H1 (cell line): ENCODE results near the gene TBC1D4. TPM values are rescaled to one million over a fixed set of nuclear protein-coding genes. Genes with fewer than 3 reads are reported as not detected.

Experiments used
- CTCF ChIA-PET: fragments of 300-600 bp; sonication (Branson Sonifier 250); formaldehyde crosslinking; loops from one replicate; lab custom pipeline; 2021; ENCODE audit not compliant: partially characterized antibody; lab: Charles Lee
- POLR2A ChIA-PET: fragments of 300-600 bp; sonication (Branson Sonifier 250); formaldehyde crosslinking; loops from one replicate; lab custom pipeline; 2021; ENCODE audit warnings: inconsistent platforms; ENCODE audit not compliant: partially characterized antibody; lab: Charles Lee
- DNase-seq, 2 experiments: peaks; one replicate each; pipeline versions ENCODE4 v3.0.0 to v3.0.0-alpha.2; 2010 to 2022; ENCODE audit warnings: low spot score in 2 of 2, low read depth in 1 of 2, mixed read lengths in 1 of 2
- FAIRE-seq: peaks from 2 replicates; lab custom pipeline; 2011; peaks lifted over from hg19 to GRCh38; lab: Jason Lieb, UNC
- H2AFZ ChIP-seq: 2 replicates; pipeline ENCODE4 v1.8.1; 2012; ENCODE audit warnings: low read length, inconsistent platforms
- H2AK5ac ChIP-seq: 2 replicates; pipeline ENCODE4 v1.6.1; 2013; ENCODE audit warnings: low read depth, low read length
- H2BK120ac ChIP-seq: replicated peaks from 2 replicates; pipeline ENCODE3; 2013; ENCODE audit warnings: low read depth, low read length, inconsistent platforms
- H2BK12ac ChIP-seq: 2 replicates; pipeline ENCODE4 v1.6.1; 2013; ENCODE audit warnings: low read depth, low read length
- H2BK15ac ChIP-seq: 2 replicates; pipeline ENCODE4 v1.6.1; 2013; ENCODE audit warnings: low read length
- H2BK20ac ChIP-seq: 2 replicates; pipeline ENCODE4 v1.6.1; 2013; ENCODE audit warnings: low read length
- H2BK5ac ChIP-seq: 2 replicates; pipeline ENCODE4 v1.6.1; 2013; ENCODE audit warnings: low read depth, low read length
- H3K14ac ChIP-seq: 2 replicates; pipeline ENCODE4 v1.6.1; 2013; ENCODE audit warnings: inconsistent platforms; ENCODE audit not compliant: insufficient read length
- H3K18ac ChIP-seq: 2 replicates; pipeline ENCODE4 v1.6.1; 2013; ENCODE audit warnings: low read length; ENCODE audit errors: extremely low read depth
- H3K23ac ChIP-seq: 2 replicates; pipeline ENCODE4 v1.6.1; 2013; ENCODE audit warnings: inconsistent platforms; ENCODE audit not compliant: insufficient read length
- H3K23me2 ChIP-seq: 2 replicates; pipeline ENCODE4 v1.6.1; 2013; ENCODE audit warnings: low read depth, low read length
- H3K27ac ChIP-seq: 2 replicates; pipeline ENCODE4 v1.6.1; 2011; ENCODE audit warnings: low read depth, low read length, inconsistent platforms
- H3K27me3 ChIP-seq, 4 experiments: replicated peaks in 1 of 4; 1 replicate in 1 of 4; 2 replicates in 3 of 4; pipeline versions ENCODE4 v1.6.1 to v1.8.1; 2011 to 2013; ENCODE audit warnings: low read length in 3 of 4, mild to moderate bottlenecking in 3 of 4, inconsistent platforms in 2 of 4, mixed read lengths in 2 of 4, moderate library complexity in 1 of 4; ENCODE audit not compliant: control insufficient read depth in 3 of 4, insufficient read depth in 3 of 4; ENCODE audit errors: extremely low read depth in 1 of 4
- H3K36me3 ChIP-seq, 4 experiments: 2 replicates each; pipeline versions ENCODE4 v1.6.1 to v1.8.1; 2011 to 2013; ENCODE audit warnings: mild to moderate bottlenecking in 4 of 4, low read length in 3 of 4, moderate library complexity in 2 of 4, control low read depth in 1 of 4, inconsistent platforms in 1 of 4; ENCODE audit not compliant: insufficient read depth in 4 of 4, control insufficient read depth in 2 of 4
- H3K4ac ChIP-seq: replicated peaks from 2 replicates; pipeline ENCODE3; 2013; ENCODE audit warnings: low read length, low read depth, mixed read lengths, inconsistent platforms; ENCODE audit not compliant: insufficient read length
- H3K4me1 ChIP-seq, 4 experiments: replicated peaks in 1 of 4; 1 replicate in 1 of 4; 2 replicates in 3 of 4; pipeline versions ENCODE4 v1.6.1 to v1.8.1; 2011 to 2013; ENCODE audit warnings: low read length in 3 of 4, inconsistent platforms in 2 of 4, mixed read lengths in 1 of 4; ENCODE audit not compliant: insufficient read depth in 4 of 4, control insufficient read depth in 3 of 4
- H3K4me2 ChIP-seq, 2 experiments: 2 replicates each; pipeline versions ENCODE4 v1.6.1 to v1.8.1; 2011 to 2013; ENCODE audit warnings: low read depth in 2 of 2, low read length in 2 of 2, control low read depth in 1 of 2, inconsistent platforms in 1 of 2, mild to moderate bottlenecking in 1 of 2; ENCODE audit not compliant: insufficient read depth in 1 of 2
- H3K4me3 ChIP-seq, 4 experiments: fragments of 200-600, 300-600 bp in 1 of 4; sonication (generic), shearing (Covaris generic), sonication (Bioruptor Twin) in 1 of 4; 2 replicates each; pipeline versions ENCODE4 v1.5.1 to v1.8.1; 2011 to 2016; ENCODE audit warnings: low read length in 4 of 4, low read depth in 3 of 4, control low read depth in 2 of 4, inconsistent platforms in 2 of 4, mild to moderate bottlenecking in 2 of 4, mixed read lengths in 1 of 4, moderate library complexity in 1 of 4; ENCODE audit not compliant: insufficient read depth in 2 of 4; ENCODE audit errors: extremely low read depth in 1 of 4
- H3K56ac ChIP-seq: replicated peaks from 2 replicates; pipeline ENCODE3; 2013; ENCODE audit warnings: low read depth, mild to moderate bottlenecking, mixed read lengths, low read length, inconsistent platforms; ENCODE audit not compliant: insufficient read length
- H3K79me1 ChIP-seq: 2 replicates; pipeline ENCODE4 v1.6.1; 2013; ENCODE audit warnings: low read depth, low read length, control low read depth
- H3K79me2 ChIP-seq, 2 experiments: 2 replicates each; pipeline versions ENCODE4 v1.6.1 to v1.8.1; 2012 to 2013; ENCODE audit warnings: low read length in 2 of 2, mild to moderate bottlenecking in 2 of 2, inconsistent platforms in 1 of 2; ENCODE audit not compliant: insufficient read depth in 2 of 2, control insufficient read depth in 1 of 2
- H3K9ac ChIP-seq, 4 experiments: replicated peaks in 1 of 4; 1 replicate in 1 of 4; 2 replicates in 3 of 4; pipeline versions ENCODE4 v1.6.1 to v1.8.1; 2011 to 2013; ENCODE audit warnings: low read depth in 3 of 4, low read length in 3 of 4, control low read depth in 2 of 4, mild to moderate bottlenecking in 2 of 4, moderate library complexity in 2 of 4, inconsistent platforms in 1 of 4; ENCODE audit errors: extremely low read depth in 1 of 4
- H3K9me3 ChIP-seq, 2 experiments: 2 replicates each; pipeline versions ENCODE4 v1.6.1 to v1.8.1; 2012 to 2013; ENCODE audit warnings: mild to moderate bottlenecking in 2 of 2, moderate library complexity in 2 of 2, control low read depth in 1 of 2, inconsistent platforms in 1 of 2, low read depth in 1 of 2, low read length in 1 of 2, mixed read lengths in 1 of 2; ENCODE audit not compliant: insufficient read depth in 2 of 2
- H4K20me1 ChIP-seq, 2 experiments: replicated peaks in 1 of 2; 2 replicates each; pipeline versions ENCODE3 to v1.8.1; 2011 to 2013; ENCODE audit warnings: inconsistent platforms in 2 of 2, low read length in 2 of 2, mild to moderate bottlenecking in 1 of 2; ENCODE audit not compliant: insufficient read depth in 2 of 2, control insufficient read depth in 1 of 2
- H4K5ac ChIP-seq: 2 replicates; pipeline ENCODE4 v1.6.1; 2013; ENCODE audit warnings: low read length, low read depth, mixed read lengths, inconsistent platforms; ENCODE audit not compliant: insufficient read length
- H4K8ac ChIP-seq: 2 replicates; pipeline ENCODE4 v1.8.0; 2013; ENCODE audit warnings: mild to moderate bottlenecking, moderate library complexity, low read length, inconsistent platforms; ENCODE audit not compliant: insufficient read depth; ENCODE audit errors: extremely low read depth
- H4K91ac ChIP-seq: replicated peaks from 2 replicates; pipeline ENCODE3; 2013; ENCODE audit warnings: low read length, mixed read lengths, inconsistent platforms; ENCODE audit not compliant: insufficient read length
- BACH1 ChIP-seq: IDR thresholded peaks from 2 replicates; pipeline ENCODE4 v1.6.1; 2012; ENCODE audit warnings: low read length, improper control_type of control experiment
- CEBPB ChIP-seq: IDR thresholded peaks from 2 replicates; pipeline ENCODE4 v1.6.1; 2012; ENCODE audit warnings: low read depth, low read length
- GABPA ChIP-seq: IDR thresholded peaks from 2 replicates; pipeline ENCODE4 v1.6.1; 2011; ENCODE audit warnings: mild to moderate bottlenecking, low read length, moderate library complexity, borderline replicate concordance; ENCODE audit not compliant: insufficient read depth
- POLR2A ChIP-seq, 2 experiments: IDR thresholded peaks; 1 replicate in 1 of 2; 2 replicates in 1 of 2; pipeline ENCODE4 v1.6.1; 2011; ENCODE audit warnings: low read depth in 2 of 2, low read length in 2 of 2, mild to moderate bottlenecking in 2 of 2; ENCODE audit errors: control extremely low read depth in 1 of 2
- RBBP5 ChIP-seq: IDR thresholded peaks from 2 replicates; pipeline ENCODE4 v1.7.1; 2012; ENCODE audit warnings: low read depth, mild to moderate bottlenecking, inconsistent platforms, low read length, moderate library complexity, borderline replicate concordance
- RXRA ChIP-seq: IDR thresholded peaks from 2 replicates; pipeline ENCODE4 v1.6.1; 2011; ENCODE audit warnings: low read depth, mild to moderate bottlenecking, low read length, moderate library complexity; ENCODE audit not compliant: insufficient read depth
- SIN3A ChIP-seq, 2 experiments: IDR thresholded peaks in 1 of 2; conservative IDR thresholded peaks in 1 of 2; 2 replicates each; pipeline ENCODE4 v1.6.1; 2011 to 2012; ENCODE audit warnings: low read length in 2 of 2, improper control_type of control experiment in 1 of 2, low read depth in 1 of 2, mild to moderate bottlenecking in 1 of 2
- SP1 ChIP-seq: IDR thresholded peaks from 2 replicates; pipeline ENCODE4 v1.6.1; 2011; ENCODE audit warnings: low read depth, low read length
- SP2 ChIP-seq: IDR thresholded peaks from 2 replicates; pipeline ENCODE4 v1.6.1; 2012; ENCODE audit warnings: mild to moderate bottlenecking, low read length, inconsistent platforms
- SP4 ChIP-seq: IDR thresholded peaks from 2 replicates; pipeline ENCODE4 v1.6.1; 2012; ENCODE audit warnings: low read length, inconsistent platforms
- SUZ12 ChIP-seq: fragments of 200-600 bp; sonication (generic); IDR thresholded peaks from 2 replicates; pipeline ENCODE4 v1.6.1; 2012; ENCODE audit warnings: mild to moderate bottlenecking, inconsistent platforms, low read length, moderate library complexity, mixed read lengths
- WGBS, 2 experiments: shearing (Covaris generic) in 1 of 2; methylation state at CpG; one replicate each; pipeline versions ENCODE4 v1.1.6 to v1.1.7; 2013 to 2015; ENCODE audit warnings: low lambda C conversion rate in 2 of 2, mixed read lengths in 2 of 2, inconsistent platforms in 1 of 2, low coverage in 1 of 2, missing lambda C conversion rate in 1 of 2; ENCODE audit not compliant: insufficient replicate concordance in 2 of 2, insufficient coverage in 1 of 2, insufficient read length in 1 of 2; ENCODE audit errors: extremely low coverage in 1 of 2, missing lambda C conversion rate in 1 of 2; 5-methylcytosine and 5-hydroxymethylcytosine counted together
- polyA plus RNA-seq, 7 experiments: library from polyadenylated mRNA; depleted of rRNA in 3 of 7; stranded (reverse) in 5 of 7; unstranded in 2 of 7; fragments of >200 nt in 5 of 7; fragments of 200-250 nt in 2 of 7; gene quantifications; 1 replicate in 5 of 7; 2 replicates in 1 of 7; 4 replicates in 1 of 7; pipeline versions ENCODE4 v1.2.1 to v1.2.3, GENCODE V29; 2011 to 2013; ENCODE audit warnings: missing spikeins in 2 of 7, mixed read lengths in 2 of 7
- total RNA-seq: library from RNA; stranded (reverse); fragmentation: NEBNext Ultra II Directional; extraction: Animal tissue kit (Norgen Biotek cat#: 25700); gene quantifications from 2 replicates; pipeline ENCODE4 v1.2.1, GENCODE V29; 2021
- TF ChIP-seq, protein P1 (sequence below): IDR thresholded peaks from 2 replicates; pipeline ENCODE4 v1.6.1; 2012; ENCODE audit warnings: inconsistent platforms

Gene TBC1D4
- total and polyA plus RNA-seq, 2 of the 8 experiments (the other 6 are each of a cell fraction or from before 2014, with no cell fraction given): 16.7 to 39.0 TPM

DNA sequence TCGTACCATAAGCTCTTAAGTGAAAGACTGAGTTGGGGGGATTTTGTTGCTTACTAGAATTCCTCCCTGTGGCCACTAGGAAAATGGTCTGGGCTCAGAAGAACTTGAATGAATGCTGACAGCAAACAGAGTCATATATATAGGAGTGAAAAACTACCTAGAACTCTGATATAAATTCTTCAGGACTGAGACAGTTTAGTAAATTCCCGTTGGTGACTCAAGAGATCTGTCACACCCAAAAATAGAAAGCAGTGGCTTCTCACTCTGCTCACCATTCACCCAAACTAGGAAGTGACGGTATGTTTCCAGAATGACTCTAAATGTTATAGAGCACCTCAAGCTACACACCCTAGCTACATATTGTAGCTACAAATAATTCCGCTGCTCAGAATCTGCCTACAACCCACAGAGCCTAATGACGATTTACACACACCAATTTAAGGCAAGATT is 116.2 kb downstream of the TBC1D4 start:
- no peaks in the 10 kb centered on the region for H3K27me3 ChIP-seq
- H3K56ac ChIP-seq: no peak overlapping the region
- H3K4me3 ChIP-seq: no peak overlapping the region
- H3K23me2 ChIP-seq: no peaks in the 10 kb centered on the region
- no peak overlapping the region for H2BK15ac ChIP-seq
- no peak overlapping the region for H3K14ac ChIP-seq
- POLR2A ChIA-PET: no interaction called here
- FAIRE-seq (no peak), DNase-seq (no peak)
- CTCF ChIA-PET: interaction anchor here (0.5 to 1.9 kb wide), 12 partner anchors 8 to 178 kb away, joined by 3 to 8 read pairs (median 4); partner anchors contain the start of gene TBC1D4
- no peak overlapping the region for H4K91ac ChIP-seq
- H3K23ac ChIP-seq: no peak overlapping the region
- H3K9me3 ChIP-seq: no peaks in the 10 kb centered on the region
- no peak overlapping the region for H3K4me2 ChIP-seq
- H4K8ac ChIP-seq: no peak overlapping the region
- H2BK20ac ChIP-seq: no peak overlapping the region
- H4K5ac ChIP-seq: no peak overlapping the region
- H2BK12ac ChIP-seq: no peak overlapping the region
- no peaks in the 10 kb centered on the region for H4K20me1 ChIP-seq
- TF ChIP-seq SP1 (no peak), SP4 (no peak), CEBPB (no peak), GABPA (no peak), SP2 (no peak), BACH1 (no peak), RBBP5 (no peak), RXRA (no peak), POLR2A (IDR thresholded peaks at IDR 0.05; ENCODE audit: control extremely low read depth in 1 of 2, low read depth in 2 of 2, low read length in 2 of 2) (no peak), SUZ12 (no peak), SIN3A (conservative IDR thresholded peaks at IDR 0.05 in 1 of 2, IDR thresholded peaks at IDR 0.05 in 1 of 2; ENCODE audit: low read depth in 1 of 2, low read length in 2 of 2) (no peak)
- TF ChIP-seq, protein P1, sequence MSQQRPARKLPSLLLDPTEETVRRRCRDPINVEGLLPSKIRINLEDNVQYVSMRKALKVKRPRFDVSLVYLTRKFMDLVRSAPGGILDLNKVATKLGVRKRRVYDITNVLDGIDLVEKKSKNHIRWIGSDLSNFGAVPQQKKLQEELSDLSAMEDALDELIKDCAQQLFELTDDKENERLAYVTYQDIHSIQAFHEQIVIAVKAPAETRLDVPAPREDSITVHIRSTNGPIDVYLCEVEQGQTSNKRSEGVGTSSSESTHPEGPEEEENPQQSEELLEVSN: no peak
- H2AFZ ChIP-seq: no peak overlapping the region
- H3K4ac ChIP-seq: no peak overlapping the region
- H3K18ac ChIP-seq: no peak overlapping the region
- peaks cover 0 to 2% (median under 1%) of the 10 kb centered on the region in 4 experiments; a peak in 2 of 7 replicates for H3K4me1 ChIP-seq
- peaks cover 0 to 4% of the 10 kb centered on the region in 2 experiments; a peak in 1 of 4 replicates for H3K79me2 ChIP-seq
- H2AK5ac ChIP-seq: no peak overlapping the region
- H3K27ac ChIP-seq: no peak overlapping the region
- H3K36me3 ChIP-seq: no peaks in the 10 kb centered on the region
- no peak overlapping the region for H3K9ac ChIP-seq
- no peak overlapping the region for H2BK5ac ChIP-seq
- H2BK120ac ChIP-seq: no peak overlapping the region
- 87% methylated on average over 5 of the region's 5 CpGs; no CpG with 5 or more reads in 1 of the 2 experiments for WGBS, 2 experiments
- H3K79me1 ChIP-seq: no peaks in the 10 kb centered on the region
